DOHH2 (cell line): ENCODE results near the gene TMCC1.

Experiments used
- H3F3A ChIP-seq: fragments of 200-600 bp; sonication (generic), shearing (Covaris generic); 2 replicates; pipeline ENCODE4 v1.6.0; 2016; ENCODE audit warnings: antibody characterized with exemption, mild to moderate bottlenecking; ENCODE audit not compliant: control insufficient read depth, insufficient read depth
- H3K27ac ChIP-seq: fragments of 200-600 bp; sonication (generic); 2 replicates; pipeline ENCODE4 v1.5.1; 2014; ENCODE audit warnings: low read depth, mild to moderate bottlenecking, low read length, moderate library complexity
- H3K27me3 ChIP-seq: fragments of 200-600 bp; sonication (generic); 2 replicates; pipeline ENCODE4 v1.6.1; 2014; ENCODE audit warnings: mild to moderate bottlenecking, low read length, mixed read lengths; ENCODE audit not compliant: control insufficient read depth
- H3K36me3 ChIP-seq: fragments of 200-600 bp; sonication (generic); 2 replicates; pipeline ENCODE4 v1.6.1; 2014; ENCODE audit warnings: mild to moderate bottlenecking, low read length, moderate library complexity, mixed read lengths; ENCODE audit not compliant: control insufficient read depth
- H3K4me1 ChIP-seq: fragments of 200-600 bp; sonication (generic); 2 replicates; pipeline ENCODE4 v1.6.1; 2014; ENCODE audit warnings: mild to moderate bottlenecking, low read length, mixed read lengths; ENCODE audit not compliant: control insufficient read depth
- H3K4me2 ChIP-seq: fragments of 200-600 bp; sonication (generic); 2 replicates; pipeline ENCODE4 v1.6.0; 2014; ENCODE audit warnings: mild to moderate bottlenecking, low read length, moderate library complexity
- H3K4me3 ChIP-seq: fragments of 200-600 bp; sonication (generic); 2 replicates; pipeline ENCODE4 v1.5.1; 2014; ENCODE audit warnings: mild to moderate bottlenecking, low read length, mixed read lengths
- H3K79me2 ChIP-seq: fragments of 200-600 bp; sonication (generic); 2 replicates; pipeline ENCODE4 v1.6.1; 2014; ENCODE audit warnings: mild to moderate bottlenecking, low read length, mixed read lengths; ENCODE audit not compliant: control insufficient read depth
- H3K9me2 ChIP-seq: fragments of 200-600 bp; sonication (generic); replicated peaks from 2 replicates; pipeline ENCODE4 v1.6.1; 2014; ENCODE audit warnings: mild to moderate bottlenecking, low read length, mixed read lengths; ENCODE audit not compliant: control insufficient read depth
- H3K9me3 ChIP-seq: fragments of 200-600 bp; sonication (generic); 2 replicates; pipeline ENCODE4 v1.6.1; 2014; ENCODE audit warnings: antibody characterized with exemption, low read length, mixed read lengths; ENCODE audit not compliant: control insufficient read depth, insufficient read depth
- H4K20me1 ChIP-seq: fragments of 200-600 bp; sonication (generic); 2 replicates; pipeline ENCODE4 v1.6.0; 2014; ENCODE audit warnings: low read depth, mild to moderate bottlenecking, antibody characterized with exemption, low read length, moderate library complexity; ENCODE audit not compliant: control insufficient read depth, insufficient read depth
- EZH2phosphoT487 ChIP-seq: fragments of 200-600 bp; sonication (generic); IDR thresholded peaks from 2 replicates; pipeline ENCODE4 v1.6.1; 2017; ENCODE audit warnings: borderline replicate concordance, mild to moderate bottlenecking, antibody characterized with exemption, low read length, moderate library complexity, mixed read lengths
- TF ChIP-seq, protein P1 (sequence below): fragments of 200-600 bp; sonication (generic); IDR thresholded peaks from one replicate; pipeline ENCODE4 v1.5.1; 2014; ENCODE audit warnings: antibody characterized with exemption, mild to moderate bottlenecking, low read depth, low read length; ENCODE audit not compliant: poor library complexity, severe bottlenecking

The TMCC1 gene

DNA sequence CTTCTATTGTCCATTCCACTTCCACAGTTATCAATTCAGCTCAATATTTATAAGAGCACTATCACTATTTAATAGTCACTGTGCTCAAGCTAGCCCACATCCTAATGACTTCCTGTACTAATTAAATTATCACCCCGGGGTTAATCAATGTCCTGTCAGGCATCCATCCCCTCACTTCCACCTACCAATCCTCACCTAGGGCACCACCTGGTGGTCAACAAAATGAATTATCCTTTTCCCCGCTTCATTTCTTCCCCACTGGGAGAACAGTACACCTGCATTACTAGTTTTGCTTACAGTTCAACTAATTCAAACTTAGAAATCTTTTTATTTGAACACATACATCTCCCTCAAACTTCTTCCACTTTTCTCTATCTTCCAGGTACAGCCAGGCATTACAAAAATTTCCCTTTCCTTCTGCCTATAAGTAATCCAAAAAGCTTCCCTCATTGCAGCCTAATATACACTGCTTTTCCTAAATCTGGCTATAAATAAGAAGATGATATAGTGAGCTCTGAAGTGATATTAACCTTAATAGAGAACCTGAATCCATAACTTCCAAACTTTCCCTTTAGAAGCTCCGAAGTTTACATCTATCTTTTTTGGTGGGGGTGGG is 68.5 kb downstream of the TMCC1 start:
- no peak overlapping the region for H3K4me2 ChIP-seq
- no peaks in the 10 kb centered on the region; the same call in 1 of the 2 replicates for H3K79me2 ChIP-seq
- no peaks in the 10 kb centered on the region for H3K36me3 ChIP-seq
- H3K27ac ChIP-seq: no peak overlapping the region
- H3K4me3 ChIP-seq: no peak overlapping the region
- H3K4me1 ChIP-seq: peaks cover 43% of the 10 kb centered on the region
- no peaks in the 10 kb centered on the region for H3K9me3 ChIP-seq
- no peaks in the 10 kb centered on the region for H3K27me3 ChIP-seq
- peaks cover 4% of the 10 kb centered on the region; the same call in 1 of the 2 replicates for H4K20me1 ChIP-seq
- TF ChIP-seq, protein P1, sequence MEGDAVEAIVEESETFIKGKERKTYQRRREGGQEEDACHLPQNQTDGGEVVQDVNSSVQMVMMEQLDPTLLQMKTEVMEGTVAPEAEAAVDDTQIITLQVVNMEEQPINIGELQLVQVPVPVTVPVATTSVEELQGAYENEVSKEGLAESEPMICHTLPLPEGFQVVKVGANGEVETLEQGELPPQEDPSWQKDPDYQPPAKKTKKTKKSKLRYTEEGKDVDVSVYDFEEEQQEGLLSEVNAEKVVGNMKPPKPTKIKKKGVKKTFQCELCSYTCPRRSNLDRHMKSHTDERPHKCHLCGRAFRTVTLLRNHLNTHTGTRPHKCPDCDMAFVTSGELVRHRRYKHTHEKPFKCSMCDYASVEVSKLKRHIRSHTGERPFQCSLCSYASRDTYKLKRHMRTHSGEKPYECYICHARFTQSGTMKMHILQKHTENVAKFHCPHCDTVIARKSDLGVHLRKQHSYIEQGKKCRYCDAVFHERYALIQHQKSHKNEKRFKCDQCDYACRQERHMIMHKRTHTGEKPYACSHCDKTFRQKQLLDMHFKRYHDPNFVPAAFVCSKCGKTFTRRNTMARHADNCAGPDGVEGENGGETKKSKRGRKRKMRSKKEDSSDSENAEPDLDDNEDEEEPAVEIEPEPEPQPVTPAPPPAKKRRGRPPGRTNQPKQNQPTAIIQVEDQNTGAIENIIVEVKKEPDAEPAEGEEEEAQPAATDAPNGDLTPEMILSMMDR: peak; percentile 77
- TF ChIP-seq EZH2phosphoT487: no peak
- H3K9me2 ChIP-seq: no peaks in the 10 kb centered on the region
- H3F3A ChIP-seq: no peaks in the 10 kb centered on the region

DNA sequence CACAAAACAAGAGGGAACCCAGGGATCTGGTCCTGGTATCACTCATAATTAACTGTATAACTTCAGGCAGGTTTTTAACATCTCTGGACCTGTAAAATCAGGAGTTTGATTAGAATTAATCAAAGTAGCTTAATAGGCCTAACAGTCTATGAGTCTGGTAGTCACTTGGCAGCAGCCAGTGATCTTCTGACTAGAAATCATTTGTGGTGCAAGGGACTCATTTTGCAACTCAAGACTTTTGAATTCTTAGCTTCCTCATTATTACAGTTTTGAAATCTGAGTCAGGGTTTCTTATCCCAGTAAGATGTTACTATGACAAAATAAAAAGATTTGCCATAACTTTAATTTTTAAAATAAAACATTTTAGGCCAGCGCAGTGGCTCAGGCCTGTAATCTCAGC is 70.8 kb downstream of the TMCC1 start:
- H3K9me3 ChIP-seq: no peaks in the 10 kb centered on the region
- H3F3A ChIP-seq: no peaks in the 10 kb centered on the region
- H3K27ac ChIP-seq: no peak overlapping the region
- peaks cover 34% of the 10 kb centered on the region for H3K4me1 ChIP-seq
- no peaks in the 10 kb centered on the region for H3K9me2 ChIP-seq
- peaks cover 4% of the 10 kb centered on the region; the same call in 1 of the 2 replicates for H4K20me1 ChIP-seq
- H3K79me2 ChIP-seq: no peaks in the 10 kb centered on the region
- no peak overlapping the region for H3K4me2 ChIP-seq
- H3K36me3 ChIP-seq: no peaks in the 10 kb centered on the region
- no peaks in the 10 kb centered on the region for H3K27me3 ChIP-seq
- TF ChIP-seq, protein P1: no peak
- no peak for TF ChIP-seq EZH2phosphoT487
- H3K4me3 ChIP-seq: no peak overlapping the region

DNA sequence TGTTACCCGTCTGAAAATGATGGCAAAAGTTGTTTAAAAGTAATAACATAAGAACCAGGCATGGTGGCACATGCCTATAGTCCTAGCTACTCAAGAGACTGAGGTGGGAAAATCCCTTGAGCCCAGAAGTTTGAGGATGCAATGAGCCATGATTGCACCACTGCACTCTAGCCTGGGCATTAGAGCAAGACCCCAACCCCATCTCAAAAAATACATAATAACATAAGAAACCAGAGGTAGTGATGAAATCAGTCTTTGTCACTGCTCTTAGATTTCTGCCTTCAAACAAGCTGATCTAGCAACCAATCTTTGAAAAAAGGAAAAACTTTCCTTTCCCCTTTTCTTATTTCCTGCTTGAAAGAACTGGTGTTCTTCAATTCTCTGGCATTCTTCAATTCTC is 71.3 kb downstream of the TMCC1 start:
- H3F3A ChIP-seq: no peaks in the 10 kb centered on the region
- H3K79me2 ChIP-seq: no peaks in the 10 kb centered on the region
- H3K27me3 ChIP-seq: no peaks in the 10 kb centered on the region
- TF ChIP-seq, protein P1: no peak
- TF ChIP-seq EZH2phosphoT487: no peak
- no peaks in the 10 kb centered on the region for H3K9me2 ChIP-seq
- H3K27ac ChIP-seq: no peak overlapping the region
- H3K4me1 ChIP-seq: peaks cover 30% of the 10 kb centered on the region
- H4K20me1 ChIP-seq: peaks cover 4% of the 10 kb centered on the region; the same call in 1 of the 2 replicates
- no peak overlapping the region for H3K4me3 ChIP-seq
- H3K9me3 ChIP-seq: no peaks in the 10 kb centered on the region
- H3K4me2 ChIP-seq: no peak overlapping the region
- no peaks in the 10 kb centered on the region for H3K36me3 ChIP-seq
